Transverse colon (tissue), 4 donors: ENCODE measurements around the gene TMEM52. TPM values are rescaled to one million over a fixed set of nuclear protein-coding genes. Genes with fewer than 3 reads are reported as not detected.

ENCODE experiments used
- DNase-seq: peaks from one replicate; pipeline ENCODE4 v3.0.0-alpha.2; 2019
- H3K27ac ChIP-seq, 4 donors: fragments of 200-600 bp; sonication (generic); 2 replicates each; pipeline ENCODE4 v1.5.1; 2016 to 2018; ENCODE audit warnings: inconsistent platforms in 4 of 4
- H3K27me3 ChIP-seq: fragments of 200-600 bp; sonication (generic); 2 replicates; pipeline ENCODE4 v1.5.1; 2017; ENCODE audit warnings: inconsistent platforms
- H3K36me3 ChIP-seq, 4 donors: fragments of 200-600 bp; sonication (generic); 2 replicates each; pipeline ENCODE4 v1.5.1; 2017 to 2019; ENCODE audit warnings: inconsistent platforms in 4 of 4
- H3K4me1 ChIP-seq, 4 donors: fragments of 200-600 bp; sonication (generic); 2 replicates each; pipeline ENCODE4 v1.5.1; 2017 to 2020; ENCODE audit warnings: inconsistent platforms in 4 of 4
- H3K4me3 ChIP-seq, 4 donors: fragments of 200-600 bp; sonication (generic); 1 replicate in 1 of 4; 2 replicates in 3 of 4; pipeline versions ENCODE4 v1.5.1 to v1.6.1; 2017 to 2019; ENCODE audit warnings: inconsistent platforms in 4 of 4
- H3K9me3 ChIP-seq, 2 donors: fragments of 200-600 bp; sonication (generic); 2 replicates each; pipeline ENCODE4 v1.5.1; 2017 to 2019; ENCODE audit warnings: inconsistent platforms in 2 of 2
- CTCF ChIP-seq, 5 experiments: fragments of 200-600 bp in 3 of 5; fragments of 450-650 bp in 2 of 5; sonication (generic) in 3 of 5; IDR thresholded peaks; 1 replicate in 2 of 5; 2 replicates in 3 of 5; pipeline ENCODE4 v1.5.1; 2016 to 2017; ENCODE audit warnings: antibody characterized with exemption in 5 of 5, inconsistent platforms in 3 of 5, mild to moderate bottlenecking in 2 of 5, moderate library complexity in 1 of 5
- EP300 ChIP-seq: sonication (generic); formaldehyde crosslinking; IDR thresholded peaks from one replicate; pipeline ENCODE4 v1.6.1; 2017; ENCODE audit warnings: antibody characterized with exemption, low read depth
- POLR2A ChIP-seq: fragments of 450-650 bp; IDR thresholded peaks from one replicate; pipeline ENCODE4 v1.6.1; 2016; ENCODE audit warnings: antibody characterized with exemption, mild to moderate bottlenecking, moderate library complexity
- POLR2AphosphoS5 ChIP-seq, 3 donors: sonication (generic); formaldehyde crosslinking; IDR thresholded peaks; one replicate each; pipeline ENCODE4 v1.6.1; 2016; ENCODE audit warnings: antibody characterized with exemption in 3 of 3
- WGBS, 2 donors: methylation state at CpG; one replicate each; pipeline ENCODE4 v1.1.5; 2018; ENCODE audit warnings: low coverage in 1 of 2; 5-methylcytosine and 5-hydroxymethylcytosine counted together
- in situ Hi-C, 4 donors: fragments of 200-750 bp; cut with MboI; loops; one replicate each; pipeline versions ENCODE4 v1.15.0 to v1.15.1; 2017; ENCODE audit warnings: low sequenced_read_pairs in 3 of 4, low pct_ligation_motif_present in 1 of 4, low pct_unique_long_range_greater_than_20kb in 1 of 4
- intact Hi-C: fragments of 100-400 bp; cut with DNase I; formaldehyde crosslinking; loops from one replicate; pipeline ENCODE4 v1.15.1; 2023; ENCODE audit warnings: low total_unique reads
- total RNA-seq, 4 donors: library from RNA; depleted of rRNA; stranded (reverse); fragments of >200 nt; gene quantifications; one replicate each; pipeline ENCODE4 v1.1.0, GENCODE V29; 2016

The TMEM52 gene
- total RNA-seq, 4 donors from 2014 or later = 5.2 to 9.5 (median 5.3) TPM; not detected in 1

- no peaks in the 10 kb centered on the region for H3K9me3 ChIP-seq
- H3K4me1 ChIP-seq = no peaks in the 10 kb centered on the region
- DNase-seq = no peak
- no peaks in the 10 kb centered on the region for H3K36me3 ChIP-seq
- in situ Hi-C loops (loop anchor here in 2 of 4 donors (10.0 kb wide), 1 partner anchor 79 kb away; no protein-coding TSS in a partner anchor), intact Hi-C loops (no loop called here)
- no peak for TF ChIP-seq EP300
- TF ChIP-seq CTCF (IDR thresholded peaks at IDR 0.05) = no peak
- no peak for TF ChIP-seq POLR2AphosphoS5 (IDR thresholded peaks at IDR 0.05)
- TF ChIP-seq POLR2A = no peak
- peaks cover 59% of the 10 kb centered on the region for H3K27me3 ChIP-seq
- no peak overlapping the region for H3K4me3 ChIP-seq
- 67% methylated on average over 9 of the region's 10 CpGs; no CpG with 5 or more reads in 1 of the 2 donors for WGBS, 2 donors
- no peak overlapping the region for H3K27ac ChIP-seq
Observed at GRCh38 chr1:1965546-1965945, 46.5 kb upstream of the TMEM52 start.

GRCh38 chr1:1964811-1965210 lies 45.7 kb upstream of the TMEM52 start:
- no peaks in the 10 kb centered on the region for H3K9me3 ChIP-seq
- no peak for DNase-seq
- H3K36me3 ChIP-seq = no peaks in the 10 kb centered on the region
- in situ Hi-C loops = loop anchor here in 2 of 4 donors (10.0 kb wide), 1 partner anchor 80 kb away; no protein-coding TSS in a partner anchor
- H3K4me1 ChIP-seq = peaks cover 0 to 4% (median 3%) of the 10 kb centered on the region in 4 donors
- peaks cover 65% of the 10 kb centered on the region for H3K27me3 ChIP-seq
- TF ChIP-seq CTCF (IDR thresholded peaks at IDR 0.05) = no peak
- TF ChIP-seq POLR2A = no peak
- no peak for TF ChIP-seq POLR2AphosphoS5 (IDR thresholded peaks at IDR 0.05)
- no peak for TF ChIP-seq EP300
- intact Hi-C loops = no loop called here
- no peak overlapping the region for H3K27ac ChIP-seq
- 86% methylated on average over 25 of the region's 25 CpGs; no CpG with 5 or more reads in 1 of the 2 donors for WGBS, 2 donors
- H3K4me3 ChIP-seq = no peak overlapping the region

- in situ Hi-C loops = loop anchor here in 2 of 4 donors (10.0 kb wide), 1 partner anchor 81 kb away; no protein-coding TSS in a partner anchor
Observed at GRCh38 chr1:1963570-1963969, 44.5 kb upstream of the TMEM52 start.

GRCh38 chr1:1962752-1963151 lies 43.7 kb upstream of the TMEM52 start:
- Histone ChIP-seq H3K36me3 (no peaks in the 10 kb centered on the region), H3K4me3 (no peak overlapping the region), H3K27ac (no peak overlapping the region), H3K27me3 (peaks cover 80% of the 10 kb centered on the region), H3K4me1 (peaks cover 0 to 6% (median 5%) of the 10 kb centered on the region in 4 donors), H3K9me3 (no peaks in the 10 kb centered on the region)
- intact Hi-C loops = no loop called here
- no peak for TF ChIP-seq CTCF (IDR thresholded peaks at IDR 0.05)
- TF ChIP-seq EP300 = no peak
- TF ChIP-seq POLR2AphosphoS5 (IDR thresholded peaks at IDR 0.05) = no peak
- TF ChIP-seq POLR2A = no peak
- DNase-seq = no peak
- in situ Hi-C loops = loop anchor here in 2 of 4 donors (10.0 kb wide), 1 partner anchor 82 kb away; no protein-coding TSS in a partner anchor
- WGBS, 2 donors = 71 to 73% methylated on average over 2 of the region's 2 CpGs

More at GRCh38 chr1:1963570-1963969, 44.5 kb upstream of the TMEM52 start:
- Histone ChIP-seq H3K9me3 (no peaks in the 10 kb centered on the region), H3K4me1 (peaks cover 0 to 6% (median 5%) of the 10 kb centered on the region in 4 donors), H3K4me3 (no peak overlapping the region), H3K27me3 (peaks cover 78% of the 10 kb centered on the region), H3K27ac (no peak overlapping the region), H3K36me3 (no peaks in the 10 kb centered on the region)
- intact Hi-C loops = no loop called here
- TF ChIP-seq CTCF (IDR thresholded peaks at IDR 0.05) (no peak), POLR2AphosphoS5 (IDR thresholded peaks at IDR 0.05) (no peak), EP300 (no peak), POLR2A (no peak)
- WGBS, 2 donors = 78 to 84% methylated on average over 4 to 17 of the region's 17 CpGs
- DNase-seq = no peak
